Fibroblast of peridontal ligament (primary cell): ENCODE data around the gene RCN2.
"Not testable (repeated sequence)": the region's sequence is repeated elsewhere in the genome, so short reads cannot be mapped to it uniquely, and the experiment has no call there.

ENCODE experiments used
- DNase-seq: peaks from one replicate; pipeline ENCODE4 v3.0.0-alpha.2; 2010; ENCODE audit errors: extremely low read depth

Gene RCN2, protein sequence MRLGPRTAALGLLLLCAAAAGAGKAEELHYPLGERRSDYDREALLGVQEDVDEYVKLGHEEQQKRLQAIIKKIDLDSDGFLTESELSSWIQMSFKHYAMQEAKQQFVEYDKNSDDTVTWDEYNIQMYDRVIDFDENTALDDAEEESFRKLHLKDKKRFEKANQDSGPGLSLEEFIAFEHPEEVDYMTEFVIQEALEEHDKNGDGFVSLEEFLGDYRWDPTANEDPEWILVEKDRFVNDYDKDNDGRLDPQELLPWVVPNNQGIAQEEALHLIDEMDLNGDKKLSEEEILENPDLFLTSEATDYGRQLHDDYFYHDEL

DNA sequence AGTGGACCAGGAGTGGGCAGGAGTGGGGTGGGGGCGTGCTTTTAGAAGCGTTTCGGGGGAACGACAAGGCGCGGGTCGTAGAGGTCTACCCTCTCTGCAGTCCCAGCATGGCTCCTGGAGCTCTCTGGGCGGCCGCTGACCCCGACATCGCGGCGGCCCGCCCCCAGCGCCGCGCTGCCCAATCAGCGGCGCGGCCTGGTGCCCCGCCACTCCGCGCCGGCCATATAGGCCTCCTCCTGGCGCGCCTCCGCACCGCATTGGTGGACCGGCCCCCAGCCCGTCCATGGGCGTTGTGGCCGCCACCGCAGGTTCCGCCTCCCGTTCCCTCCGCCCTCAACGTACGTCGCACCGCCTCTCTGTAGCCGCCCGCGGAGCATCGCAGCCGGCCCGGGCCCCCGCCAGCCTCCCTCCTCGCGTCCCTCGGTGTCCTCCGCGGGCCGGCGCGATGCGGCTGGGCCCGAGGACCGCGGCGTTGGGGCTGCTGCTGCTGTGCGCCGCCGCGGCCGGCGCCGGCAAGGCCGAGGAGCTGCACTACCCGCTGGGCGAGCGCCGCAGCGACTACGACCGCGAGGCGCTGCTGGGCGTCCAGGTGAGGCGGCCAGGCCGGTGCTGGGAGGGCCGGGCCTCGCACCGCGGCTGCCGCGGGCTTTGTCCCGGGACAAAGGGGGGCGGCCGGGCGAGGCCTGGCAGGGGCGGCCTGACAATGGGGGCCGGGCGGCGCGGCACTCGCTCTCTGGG is at the start of gene RCN2:
Gene RCN2 (plus strand): TSS at position 353 of the 738 bp plus-strand sequence. CDS start 93 bp downstream, at position 446.
- peak; percentile 85 for DNase-seq

DNA sequence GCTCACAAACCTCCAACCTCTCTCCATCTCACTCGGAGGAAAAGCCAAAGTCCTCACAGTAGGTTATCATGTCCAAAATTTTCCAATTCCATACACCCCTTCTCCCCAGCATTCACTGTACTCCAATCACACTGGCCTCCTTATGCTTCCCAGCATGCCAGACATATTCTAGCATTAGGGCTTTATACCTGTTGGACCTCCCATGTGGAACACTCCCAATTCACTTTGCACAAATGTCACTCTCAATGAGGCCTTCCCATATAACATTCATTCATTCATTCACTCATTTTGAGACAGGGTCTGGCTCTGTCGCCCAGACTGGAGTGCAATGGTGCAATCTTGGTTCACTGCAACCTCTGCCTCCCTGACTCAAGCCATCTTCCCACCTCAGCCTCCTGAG is 46.3 kb upstream of the RCN2 start:
- no peak for DNase-seq

DNA sequence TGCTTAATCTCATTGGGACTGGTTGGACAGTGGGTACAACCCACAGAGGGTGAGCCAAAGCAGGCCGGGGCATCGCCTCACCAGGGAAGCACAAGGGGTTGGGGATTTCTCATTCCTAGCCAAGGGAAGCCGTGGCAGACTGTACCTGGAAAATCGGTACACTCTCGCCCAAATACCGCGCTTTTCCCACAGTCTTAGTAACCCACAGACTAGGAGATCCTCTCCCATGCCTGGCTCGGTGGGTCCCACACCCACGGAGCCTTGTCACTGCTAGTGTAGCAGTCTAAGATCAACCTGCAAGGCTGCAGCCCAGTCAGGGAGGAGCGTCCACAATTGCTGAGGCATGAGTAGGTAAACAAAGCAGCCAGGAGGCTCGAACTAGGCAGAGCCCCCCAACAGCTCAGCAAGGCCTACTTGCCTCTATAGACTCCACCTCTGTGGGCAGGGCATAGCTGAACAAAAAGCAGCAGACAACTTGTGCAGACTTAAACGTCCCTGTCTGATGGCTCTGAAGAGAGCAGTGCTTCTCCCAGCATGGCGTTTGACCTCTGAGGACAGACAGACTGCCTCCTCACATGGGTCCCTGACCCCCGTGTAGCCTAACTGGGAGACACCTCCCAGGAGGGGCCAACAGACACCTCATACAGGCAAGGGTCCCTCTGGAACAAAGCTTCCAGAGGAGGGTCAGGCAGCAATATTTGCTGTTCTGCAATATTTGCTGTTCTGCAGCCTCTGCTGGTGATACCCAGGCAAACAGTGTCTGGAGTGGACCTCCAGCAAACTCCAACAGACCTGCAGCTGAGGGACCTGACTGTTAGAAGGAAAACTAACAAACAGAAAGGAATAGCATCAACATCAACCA is 44.0 kb upstream of the RCN2 start:
- not testable (repeated sequence) for DNase-seq

DNA sequence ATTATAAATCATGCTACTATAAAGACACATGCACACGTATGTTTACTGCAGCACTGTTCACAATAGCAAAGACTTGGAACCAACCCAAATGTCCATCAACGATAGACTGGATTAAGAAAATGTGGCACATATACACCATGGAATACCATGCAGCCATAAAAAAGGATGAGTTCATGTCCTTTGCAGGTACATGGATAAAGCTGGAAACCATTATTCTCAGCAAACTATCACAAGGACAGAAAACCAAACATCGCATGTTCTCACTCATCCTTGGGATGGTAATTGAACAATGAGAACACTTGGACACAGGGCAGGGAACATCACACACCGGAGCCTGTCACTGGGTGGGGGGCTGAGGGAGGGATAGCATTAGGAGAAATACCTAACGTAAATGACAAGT is 38.7 kb upstream of the RCN2 start:
- not testable (repeated sequence) for DNase-seq

DNA sequence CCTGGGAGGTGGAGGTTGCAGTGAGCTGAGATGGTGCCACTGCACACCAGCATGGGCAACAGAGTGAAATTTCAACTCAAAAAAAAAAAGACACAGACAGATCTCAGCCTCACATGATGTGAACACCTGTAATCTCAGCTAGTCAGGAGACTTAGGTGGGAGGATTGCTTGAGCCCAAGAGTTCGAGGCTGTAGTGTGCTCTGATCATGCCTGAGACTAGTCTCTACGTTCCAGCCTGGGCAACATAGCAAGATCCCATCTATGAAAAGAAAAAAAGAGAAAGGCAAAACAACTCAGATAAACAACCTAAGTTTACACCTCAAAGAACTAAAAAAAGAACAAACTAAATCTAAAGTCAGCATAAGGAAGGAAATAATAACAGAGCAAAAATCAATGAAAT is 37.4 kb upstream of the RCN2 start:
- DNase-seq, result no peak

DNA sequence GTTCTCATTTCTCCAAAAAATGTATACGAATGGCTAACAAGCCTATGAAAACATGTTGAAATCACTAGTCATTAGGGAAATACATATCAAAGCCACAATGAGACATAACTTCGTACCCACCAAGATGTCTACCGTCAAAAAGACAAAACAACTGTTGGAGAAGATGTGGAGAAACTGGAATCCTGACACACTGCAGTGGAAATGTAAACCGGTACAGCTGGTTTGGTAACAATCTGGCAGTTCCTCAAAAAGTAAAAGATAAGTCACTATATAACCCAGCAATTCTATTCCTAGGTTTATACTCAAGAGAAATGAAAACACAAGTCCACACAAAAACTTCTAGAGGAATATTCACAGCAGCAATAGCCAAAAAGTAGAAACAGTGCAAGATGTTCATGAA is 33.4 kb upstream of the RCN2 start:
- DNase-seq, result peak; percentile 1

DNA sequence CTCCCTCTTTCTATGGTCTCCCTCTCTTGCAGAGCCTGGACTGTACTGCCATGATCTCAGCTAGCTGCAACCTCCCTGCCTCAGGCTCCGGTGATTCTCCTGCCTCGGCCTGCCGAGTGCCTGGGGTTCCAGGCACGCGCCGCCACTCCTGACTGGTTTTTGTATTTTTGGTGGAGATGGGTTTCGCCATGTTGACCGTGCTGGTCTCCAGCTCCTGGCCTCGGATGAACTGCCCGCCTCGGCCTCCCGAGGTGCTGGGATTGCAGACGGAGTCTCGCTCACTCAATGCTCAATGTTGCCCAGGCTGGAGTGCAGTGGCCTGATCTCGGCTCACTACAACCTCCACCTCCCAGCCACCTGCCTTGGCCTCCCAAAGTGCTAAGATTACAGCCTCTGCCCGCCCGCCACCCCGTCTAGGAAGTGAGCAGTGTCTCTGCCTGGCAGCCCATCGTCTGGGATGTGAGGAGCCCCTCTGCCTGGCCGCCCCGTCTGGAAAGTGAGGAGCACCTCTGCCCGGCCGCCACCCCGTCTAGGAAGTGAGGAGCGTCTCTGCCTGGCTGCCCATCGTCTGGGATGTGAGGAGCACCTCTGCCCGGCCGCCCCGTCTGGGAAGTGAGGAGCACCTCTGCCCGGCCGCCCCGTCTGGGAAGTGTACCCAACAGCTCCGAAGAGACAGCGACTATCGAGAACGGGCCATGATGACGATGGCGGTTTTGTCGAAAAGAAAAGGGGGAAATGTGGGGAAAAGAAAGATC is 32.2 kb upstream of the RCN2 start:
- not testable (repeated sequence) for DNase-seq

DNA sequence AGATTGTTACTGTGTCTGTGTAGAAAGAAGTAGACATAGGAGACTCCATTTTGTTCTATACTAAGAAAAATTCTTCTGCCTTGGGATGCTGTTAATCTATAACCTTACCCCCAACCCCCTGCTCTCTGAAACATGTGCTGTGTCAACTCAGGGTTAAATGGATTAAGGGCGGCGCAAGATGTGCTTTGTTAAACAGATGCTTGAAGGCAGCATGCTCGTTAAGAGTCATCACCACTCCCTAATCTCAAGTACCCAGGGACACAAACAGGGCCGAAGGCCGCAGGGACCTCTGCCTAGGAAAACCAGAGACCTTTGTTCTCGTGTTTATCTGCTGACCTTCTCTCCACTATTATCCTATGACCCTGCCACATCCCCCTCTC is 31.6 kb upstream of the RCN2 start:
- DNase-seq, result not testable (repeated sequence)

DNA sequence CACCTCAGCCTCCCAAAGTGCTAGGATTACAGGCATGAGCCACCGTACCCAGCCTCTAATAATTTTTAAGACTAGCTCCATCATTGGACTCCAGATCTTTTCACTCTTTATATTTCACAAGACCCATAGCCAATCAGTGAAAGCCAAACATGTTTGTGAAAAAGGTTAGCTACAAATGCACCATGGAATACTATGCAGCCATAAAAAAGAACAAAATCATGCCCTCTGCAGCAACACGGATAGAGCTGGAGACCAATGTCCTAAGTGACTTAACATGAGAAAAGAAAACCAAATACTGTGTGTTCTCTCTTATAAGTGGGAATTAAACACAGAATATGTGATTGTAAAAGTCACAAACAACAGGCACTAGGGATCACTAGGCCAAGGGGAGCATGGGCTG is 29.6 kb upstream of the RCN2 start:
- no peak for DNase-seq

DNA sequence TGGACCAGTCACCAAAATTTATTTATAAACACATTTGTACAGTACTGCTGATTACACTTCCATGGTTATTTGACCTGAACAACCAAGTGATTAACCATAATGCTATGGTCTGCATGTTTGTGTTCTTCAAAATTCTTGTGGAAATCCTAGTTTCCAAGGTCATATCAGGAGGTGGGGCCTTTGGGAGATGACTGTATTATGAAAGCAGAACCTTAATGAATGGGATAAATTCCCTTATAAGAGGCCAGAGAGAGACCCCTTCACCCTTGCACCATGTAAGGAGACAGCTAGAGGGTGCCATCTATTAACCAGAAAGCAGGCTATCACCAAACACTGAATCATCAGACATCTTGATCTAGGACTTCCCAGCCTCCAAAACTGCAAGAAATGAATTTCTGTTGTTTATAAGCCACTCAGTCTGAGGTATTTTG is 28.3 kb upstream of the RCN2 start:
- peak; percentile 44 for DNase-seq

DNA sequence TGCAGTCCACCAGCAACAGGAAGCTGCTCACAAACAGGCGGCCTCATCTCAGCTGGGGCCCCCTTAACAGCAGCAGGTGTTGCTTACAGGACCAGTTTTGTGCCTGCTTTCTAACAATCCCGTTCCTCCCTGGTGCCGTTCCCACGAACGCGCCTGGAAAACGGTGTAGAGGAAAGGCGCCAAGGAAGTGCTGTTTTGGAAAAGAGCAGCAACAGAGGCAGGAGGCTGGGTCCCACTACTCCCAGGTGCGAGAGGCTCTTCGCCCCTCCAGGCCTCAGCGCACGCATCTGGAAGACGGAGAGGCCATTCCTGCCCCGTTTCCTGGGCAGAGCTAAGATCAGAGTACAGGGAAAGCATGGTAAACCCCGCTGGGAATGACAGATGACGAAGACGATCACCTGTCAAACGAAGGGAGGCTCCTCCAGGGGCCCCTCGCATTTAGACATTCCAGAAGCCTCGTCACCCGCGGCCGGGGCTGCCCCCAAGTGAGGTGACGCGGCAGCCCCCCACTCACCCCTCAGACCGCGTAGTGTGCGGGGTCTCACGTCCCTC is 27.0 kb upstream of the RCN2 start:
- DNase-seq, result peak; percentile 5

DNA sequence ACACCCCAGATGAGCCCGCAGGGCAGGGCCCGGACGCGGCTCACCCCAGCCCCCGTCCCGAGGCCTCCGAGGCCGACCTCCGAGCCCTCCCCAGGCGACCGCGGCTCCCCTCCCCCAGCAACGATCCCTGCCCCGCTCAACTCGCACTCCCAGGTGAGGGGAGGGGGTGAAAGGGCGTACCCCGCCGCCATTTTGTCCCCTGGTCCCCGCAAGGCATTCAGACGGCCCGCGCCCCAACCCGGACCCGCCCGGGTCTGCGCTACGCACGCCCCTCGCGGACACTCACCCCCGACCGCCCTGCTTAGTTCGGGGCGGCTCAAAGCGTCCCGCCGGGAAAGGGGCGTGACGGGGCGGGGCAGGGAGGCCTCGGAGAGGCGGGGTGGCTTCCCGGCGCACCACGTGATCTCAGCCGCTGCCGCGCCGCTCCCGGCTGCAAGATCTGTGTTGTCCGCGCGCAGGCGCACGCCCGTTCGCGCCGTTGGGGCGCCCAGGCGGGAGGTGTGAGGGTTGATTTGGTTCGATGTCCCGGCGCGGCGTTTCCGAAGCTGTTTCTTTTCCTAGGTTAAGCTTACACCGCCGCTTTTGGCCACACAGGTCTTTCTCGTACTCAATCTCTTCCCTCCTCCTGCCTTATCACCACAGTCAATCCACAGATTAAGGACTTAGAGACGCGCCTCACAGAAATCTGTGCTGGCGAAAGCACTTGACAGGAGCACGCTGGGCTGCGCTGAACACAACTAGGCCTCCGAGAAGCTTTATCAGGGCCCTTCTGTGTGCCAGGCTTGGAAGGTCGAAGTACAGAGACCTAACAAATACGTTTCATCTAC is 26.3 kb upstream of the RCN2 start, which contains the start of gene SCAPER:
Gene SCAPER (minus strand): TSS at position 328 of the 827 bp plus-strand sequence. CDS start 21,523 bp downstream, outside the sequence.
- peak; percentile 75 for DNase-seq

DNA sequence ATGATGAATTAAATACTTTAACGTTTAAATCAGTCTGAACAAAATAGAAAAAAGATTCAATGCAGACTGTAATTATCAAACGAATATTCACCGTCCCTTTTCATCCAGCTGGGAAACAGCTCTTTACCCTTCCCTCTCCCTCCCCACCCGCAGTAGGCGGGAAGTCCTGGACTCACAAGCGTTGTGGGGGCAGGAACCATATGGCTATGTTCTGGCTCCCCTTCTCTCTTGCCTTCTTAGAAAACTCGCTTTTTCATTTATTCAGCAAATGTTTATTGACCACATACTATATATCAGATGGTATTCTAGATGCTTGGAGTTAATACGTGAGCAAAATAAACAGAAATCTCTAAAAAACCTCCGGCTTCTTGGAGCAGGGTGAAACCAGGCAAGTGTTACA is 25.7 kb upstream of the RCN2 start:
- DNase-seq, result no peak

DNA sequence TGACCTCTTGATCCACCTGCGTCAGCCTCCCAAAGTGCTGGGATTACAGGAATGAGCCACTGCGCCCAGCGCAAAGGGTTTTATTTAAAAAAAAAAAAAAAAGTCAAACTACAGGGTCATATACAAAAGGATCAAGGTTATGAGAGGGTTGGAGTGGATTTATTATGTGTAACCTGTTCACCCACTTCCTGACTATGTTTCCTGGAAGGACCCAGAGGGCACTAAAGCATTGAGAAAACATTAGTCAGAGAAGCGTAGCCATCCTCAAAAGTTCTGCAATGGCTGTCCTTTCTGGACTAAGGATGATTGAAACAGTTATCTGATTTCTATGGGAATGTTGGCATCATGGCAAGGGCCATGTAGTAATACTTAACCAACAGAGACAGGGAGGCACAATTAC is 19.1 kb upstream of the RCN2 start:
- no peak for DNase-seq

DNA sequence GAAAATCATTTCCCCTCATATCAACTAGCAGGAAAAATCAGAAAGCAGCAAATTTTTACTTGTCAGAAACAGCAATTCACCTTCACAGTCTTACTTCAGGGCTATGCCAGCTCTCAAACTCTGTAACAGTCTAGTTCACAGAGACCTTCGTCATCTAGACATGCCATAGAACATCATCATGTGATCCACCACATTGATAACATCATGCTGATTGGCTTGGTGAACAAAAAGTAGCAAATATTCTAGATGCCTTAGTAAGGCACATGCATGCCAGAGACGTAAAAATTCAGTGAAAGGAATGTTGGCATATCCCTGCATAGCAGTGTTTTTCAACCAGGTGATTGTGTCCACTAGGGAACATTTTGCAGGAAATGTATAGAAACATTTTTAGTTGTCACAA is 17.8 kb upstream of the RCN2 start:
- DNase-seq, result no peak

DNA sequence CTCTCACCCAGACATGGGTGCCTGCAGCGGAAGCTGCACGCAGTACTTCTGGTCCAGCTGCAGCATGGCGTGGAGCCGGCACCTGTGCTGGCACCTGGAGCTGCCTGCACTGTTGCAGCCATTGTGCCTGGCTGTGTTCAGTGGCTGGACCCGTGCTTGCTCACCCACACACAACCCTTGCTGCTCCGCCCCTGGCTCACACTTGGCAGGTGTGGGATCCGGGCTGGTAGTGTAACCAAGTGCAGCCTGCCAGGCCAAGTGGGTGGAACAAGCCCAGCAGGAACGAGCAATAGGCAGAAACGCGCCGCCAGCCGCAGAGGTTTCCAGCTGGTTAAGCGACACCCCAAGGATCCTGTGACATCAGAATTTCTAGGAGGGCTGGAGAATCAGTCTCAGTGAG is 15.2 kb upstream of the RCN2 start:
- DNase-seq, result no peak

DNA sequence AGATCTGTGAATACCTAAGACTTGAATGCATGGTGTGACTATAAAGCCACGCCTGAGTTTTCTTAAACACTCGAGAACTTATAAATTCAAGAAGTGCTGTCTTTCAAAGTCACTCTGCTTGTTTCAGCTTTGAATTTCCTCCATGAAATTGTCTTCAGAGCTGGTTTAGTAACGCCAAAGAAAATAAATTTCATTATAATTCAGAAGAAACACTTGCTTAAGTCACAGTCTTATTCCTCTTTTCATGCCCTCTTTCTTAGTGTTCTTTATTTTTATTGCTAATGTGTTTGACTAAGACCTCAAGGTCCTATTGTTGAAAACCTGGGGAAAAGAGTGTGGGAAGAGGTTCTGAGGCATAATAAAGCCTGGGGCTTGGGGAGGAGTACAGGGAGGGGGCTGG is 3.3 kb upstream of the RCN2 start:
- no peak for DNase-seq

DNA sequence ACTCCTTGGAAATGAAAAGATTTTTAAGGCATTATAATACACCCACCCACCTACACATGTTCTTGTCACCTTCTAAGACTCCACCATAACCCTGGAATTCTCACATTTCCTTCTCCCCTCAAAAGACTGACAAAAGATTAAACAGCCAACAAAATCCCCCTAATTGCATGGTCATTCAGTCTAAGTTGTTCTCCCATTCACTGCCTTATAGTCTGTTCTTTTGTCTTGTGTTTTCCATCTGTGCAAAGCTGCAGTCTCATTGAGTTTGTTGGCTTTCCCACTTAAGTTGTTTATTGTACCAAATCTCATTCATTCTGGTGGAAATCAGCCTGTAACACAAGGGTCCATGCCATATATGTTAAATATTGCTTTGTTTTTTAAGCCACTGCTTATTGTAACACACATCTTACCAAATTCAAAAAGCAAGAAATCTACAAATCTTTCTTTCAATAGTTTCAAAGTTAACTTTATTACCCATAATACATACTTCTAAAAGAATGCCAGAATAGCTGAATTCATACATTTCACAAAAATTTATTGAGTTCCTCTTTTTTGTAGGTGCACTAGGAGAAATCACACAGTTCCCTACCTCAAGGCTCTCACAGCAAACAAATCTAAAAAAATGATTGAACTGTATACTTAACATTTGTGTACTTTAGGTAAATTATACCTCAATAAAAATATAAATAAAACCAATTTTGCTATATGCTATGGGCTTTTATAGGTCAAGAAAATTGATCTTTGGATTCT is 2.4 kb upstream of the RCN2 start:
- DNase-seq, result no peak

DNA sequence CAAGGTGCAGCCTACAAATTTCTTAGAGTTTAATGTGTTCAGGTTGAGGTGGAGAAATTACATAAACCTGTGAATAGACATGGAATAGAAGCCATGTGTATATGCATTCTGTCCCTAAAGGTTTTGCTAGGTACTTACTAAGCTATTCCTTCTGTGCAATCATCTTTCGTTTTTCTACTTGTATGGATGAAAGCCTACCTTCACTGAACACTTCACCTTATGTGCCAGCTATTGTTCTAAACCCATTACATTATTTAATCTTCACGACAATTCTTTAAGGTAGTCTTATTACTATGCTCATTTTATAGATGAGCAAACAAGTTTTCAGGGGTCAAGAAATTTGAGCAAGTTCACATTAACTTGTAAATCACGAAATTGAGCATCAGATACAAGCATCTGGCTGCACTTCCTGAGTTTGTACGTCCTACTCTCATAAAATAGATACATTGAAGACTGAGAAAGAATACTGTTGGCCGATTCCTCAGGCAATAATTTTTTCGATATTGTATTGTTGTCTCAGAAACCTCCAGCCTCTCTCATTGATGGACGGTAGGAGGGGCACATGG is 635 bp upstream of the RCN2 start:
- no peak for DNase-seq
